GM18502 (cell line): ENCODE data around the gene MTPN.

Experiments
- ATAC-seq: cut with Tn5 transposase; IDR thresholded peaks from one replicate; pipeline ENCODE4 v1.9.1; 2021; ENCODE audit warnings: mild to moderate bottlenecking; ENCODE audit not compliant: unreplicated experiment, poor library complexity

The MTPN gene

DNA sequence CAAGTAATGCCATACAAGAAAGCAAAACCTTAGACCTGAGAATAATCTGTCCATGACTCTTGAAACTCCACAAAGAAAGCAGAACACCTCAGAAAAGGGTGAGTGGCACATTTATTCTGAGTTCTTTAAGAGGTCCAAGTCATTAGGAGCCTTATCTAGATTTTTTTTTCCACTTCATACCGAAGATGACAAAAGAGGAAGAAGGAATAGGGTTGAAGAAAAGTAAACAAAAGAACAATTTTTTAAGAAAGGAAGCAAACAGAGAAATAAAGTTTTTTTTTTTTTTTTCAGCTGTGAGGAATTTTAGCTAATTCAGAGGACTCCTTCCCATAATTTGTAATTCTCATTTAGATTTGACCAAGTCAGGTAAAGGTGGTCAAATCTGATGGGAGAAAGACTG lies 13.1 kb upstream of the MTPN start:
- no peak for ATAC-seq

GRCh38 chr7:135981958-135982646 lies 4.9 kb upstream of the MTPN start:
- no peak for ATAC-seq

- ATAC-seq: peak; percentile 80
These were observed 3.6 kb upstream of the MTPN start for GRCh38 chr7:135980665-135981180.

DNA sequence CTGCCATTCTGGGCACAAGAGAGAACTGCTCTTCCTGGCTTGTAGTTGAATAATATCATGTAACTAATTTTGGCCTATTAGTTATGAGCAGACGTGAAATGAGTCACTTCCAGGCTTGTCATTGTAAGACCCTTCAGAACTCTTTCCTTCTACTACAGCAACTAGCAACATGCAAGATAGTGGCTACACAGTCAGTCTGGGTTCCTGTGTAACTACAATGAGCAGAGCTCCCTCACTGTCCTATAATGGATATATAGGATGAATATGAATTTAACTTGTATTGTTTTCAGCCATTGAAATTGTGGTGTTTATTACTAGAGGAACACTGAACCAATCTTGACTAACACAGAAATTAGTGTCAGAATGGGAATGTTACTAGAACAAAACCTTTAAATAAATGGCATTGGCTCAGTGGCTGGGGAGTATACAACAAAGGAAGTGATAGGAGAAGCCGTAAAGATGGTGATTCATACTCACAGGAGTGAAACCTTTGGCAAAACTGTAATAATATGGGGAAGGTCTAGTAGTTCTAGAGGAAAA lies 2.9 kb upstream of the MTPN start:
- ATAC-seq: peak; percentile 36

DNA sequence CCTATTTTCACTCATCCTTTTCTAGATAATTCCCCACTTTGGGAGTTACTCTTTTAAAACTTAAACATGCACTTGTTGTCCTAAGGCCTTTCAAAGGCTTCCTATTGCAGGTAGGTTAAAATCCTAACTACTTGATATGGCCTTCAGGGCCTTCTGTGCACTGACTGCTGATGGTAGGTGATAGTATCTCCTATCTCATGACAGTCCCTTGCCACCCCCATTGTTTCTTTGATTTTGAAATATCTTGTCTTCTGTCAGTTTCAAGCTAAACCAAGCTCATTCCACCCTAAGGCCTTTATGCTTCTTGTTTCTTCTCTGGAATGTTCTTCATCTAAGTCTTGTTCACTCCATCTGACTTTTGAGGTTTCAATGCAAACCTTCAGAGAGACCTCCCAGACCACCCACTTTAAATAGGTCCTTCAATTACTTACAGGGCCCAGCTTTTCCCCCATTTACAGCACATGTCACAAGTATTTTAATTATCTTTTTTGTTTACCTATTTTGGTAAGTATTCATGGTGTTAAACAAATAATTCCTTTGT lies 2.4 kb upstream of the MTPN start:
- ATAC-seq: no peak

DNA sequence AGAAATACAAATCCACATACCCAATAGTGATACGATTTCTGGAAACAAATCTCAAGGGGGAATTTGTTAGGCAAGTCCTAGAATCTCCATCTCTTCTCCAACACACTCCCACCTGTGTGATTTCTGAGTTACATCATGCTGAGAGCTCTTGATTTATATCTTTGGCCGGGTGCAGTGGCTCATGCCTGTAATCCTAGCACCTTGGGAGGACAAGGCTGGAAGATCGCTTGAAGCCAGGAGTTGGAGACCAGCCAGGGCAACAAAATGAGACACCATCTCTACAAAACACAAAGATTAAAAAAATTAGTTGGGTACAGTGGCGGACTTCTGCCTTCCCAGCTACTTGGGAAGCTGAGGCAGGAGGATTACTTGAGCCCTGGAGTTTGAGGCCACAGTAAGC lies 1.5 kb upstream of the MTPN start:
- ATAC-seq: no peak

GRCh38 chr7:135977742-135978066 lies 545 bp upstream of the MTPN start:
- ATAC-seq: no peak

GRCh38 chr7:135976312-135977006 lies 700 bp downstream of the MTPN start:
- peak; percentile 11 for ATAC-seq

GRCh38 chr7:135975166-135975565 lies 2.0 kb downstream of the MTPN start:
- no peak for ATAC-seq

DNA sequence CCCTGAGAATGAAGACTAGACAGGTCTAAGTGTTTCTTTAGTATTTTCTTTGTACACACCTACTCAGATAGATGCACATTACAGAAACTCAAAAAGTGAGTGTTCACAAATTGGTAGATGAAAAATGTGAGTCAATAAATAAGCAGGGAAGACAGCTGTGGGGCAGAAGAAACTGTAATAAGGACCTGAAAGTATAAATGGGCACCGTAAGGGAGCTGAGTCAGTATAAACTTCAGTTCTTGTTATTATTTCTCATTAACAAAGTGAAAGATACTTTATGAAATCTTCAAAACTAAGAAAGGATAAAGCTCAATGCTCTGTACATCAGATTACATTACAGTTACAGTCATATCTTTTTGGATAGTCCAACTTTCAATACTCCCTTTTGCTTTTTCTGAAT lies 2.5 kb downstream of the MTPN start:
- ATAC-seq: no peak

- peak; percentile 15 for ATAC-seq
These were observed 5.8 kb downstream of the MTPN start for GRCh38 chr7:135971366-135971725.

GRCh38 chr7:135970682-135971365 lies 6.3 kb downstream of the MTPN start:
- peak; percentile 80 for ATAC-seq

DNA sequence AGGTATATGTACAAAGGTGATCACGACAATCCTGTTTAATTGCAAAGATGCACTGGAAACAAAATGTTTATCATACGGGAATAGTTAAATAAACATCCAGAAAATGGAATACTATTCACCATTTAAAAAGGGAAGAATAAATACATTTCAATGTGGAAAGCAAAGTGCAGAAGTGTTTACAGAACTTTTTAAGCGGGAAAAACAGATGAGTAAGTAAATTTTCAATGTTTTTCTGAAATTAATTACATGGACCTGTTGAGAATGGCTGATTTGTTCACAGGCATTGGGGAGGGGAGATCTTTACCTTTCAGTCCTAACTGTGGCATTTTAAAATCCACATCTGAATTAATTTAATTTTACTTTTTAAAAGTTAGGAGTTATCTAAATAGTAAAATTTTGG lies 7.1 kb downstream of the MTPN start:
- no peak for ATAC-seq

GRCh38 chr7:135966341-135967043 lies 10.7 kb downstream of the MTPN start:
- ATAC-seq: no peak

- peak; percentile 56 for ATAC-seq
These were observed 11.6 kb downstream of the MTPN start for GRCh38 chr7:135965602-135966001.

- ATAC-seq: no peak
These were observed 12.4 kb downstream of the MTPN start for GRCh38 chr7:135964791-135965190.

DNA sequence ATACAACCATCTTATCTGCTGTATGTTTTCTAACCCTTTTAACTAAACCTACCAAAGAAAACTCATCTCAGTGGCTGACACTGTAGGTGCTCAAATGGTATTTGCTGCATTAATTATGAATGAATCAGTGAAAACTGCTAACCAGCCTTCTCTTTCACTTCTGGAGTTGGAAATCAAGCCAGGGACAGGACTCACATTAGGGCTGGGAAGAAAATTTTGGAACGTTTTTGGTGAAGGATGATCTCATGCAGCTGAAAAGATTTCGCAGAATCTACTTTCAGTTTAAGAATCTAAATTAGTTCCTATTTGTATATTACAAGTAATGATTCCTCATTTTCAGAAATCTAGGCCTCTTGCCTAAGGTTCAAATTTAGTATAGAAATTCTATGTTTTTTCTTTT lies 12.9 kb downstream of the MTPN start:
- no peak for ATAC-seq

- ATAC-seq: no peak
These were observed 14.4 kb downstream of the MTPN start for GRCh38 chr7:135962802-135963201.

GRCh38 chr7:135960709-135961451 lies 16.3 kb downstream of the MTPN start:
- ATAC-seq: no peak
